HepG2 (cell line): Measurements from ENCODE around the gene RPGR. TPM values are rescaled to one million over a fixed set of nuclear protein-coding genes. Genes with fewer than 3 reads are reported as not detected.

Experiments used
- ATAC-seq: fragments of 200-7000 bp; cut with Tn5 transposase; 3 replicates; pipeline ENCODE4 v1.9.1; 2020; ENCODE audit warnings: mild to moderate bottlenecking, moderate library complexity
- BruUV-seq: library from RNA; stranded (reverse); fragments of 400-500 nt; replicated peaks from 2 replicates; lab custom pipeline; 2021; lab: Mats Ljungman, UMichigan
- CTCF ChIA-PET: fragments of 300-600 bp; formaldehyde crosslinking; extraction: SDS; loops from one replicate; lab custom pipeline; 2021; ENCODE audit warnings: low total read pairs, inconsistent platforms, low intra/inter-chr PET ratio; lab: Yijun Ruan, JAX
- POLR2A ChIA-PET: fragments of 350-600 bp; sonication (Branson Sonifier 250); formaldehyde crosslinking; loops from one replicate; lab custom pipeline; 2020; ENCODE audit warnings: antibody characterized with exemption, inconsistent platforms; lab: Yijun Ruan, JAX
- DNase-seq: peaks from one replicate; pipeline ENCODE4 v3.0.0-alpha.2; 2015; ENCODE audit warnings: low spot score
- FAIRE-seq: peaks from 3 replicates; lab custom pipeline; 2011; peaks lifted over from hg19 to GRCh38; lab: Jason Lieb, UNC
- H2AFZ ChIP-seq: one replicate; pipeline ENCODE4 v1.6.1; 2011; ENCODE audit warnings: low read length, inconsistent platforms
- H3K27ac ChIP-seq: fragments of 300-600 bp; 3 replicates; pipeline ENCODE4 v1.8.0; 2011; ENCODE audit warnings: mixed run types, mild to moderate bottlenecking, mixed read lengths, low read length, inconsistent platforms; ENCODE audit not compliant: insufficient read depth; ENCODE audit errors: extremely low read length
- H3K27me3 ChIP-seq, 2 experiments: fragments of 200-600 bp in 1 of 2; 2 replicates in 1 of 2; 3 replicates in 1 of 2; pipeline versions ENCODE4 v1.6.0 to v1.8.0; 2011; ENCODE audit warnings: low read length in 2 of 2, mild to moderate bottlenecking in 2 of 2, moderate library complexity in 2 of 2, inconsistent platforms in 1 of 2; ENCODE audit not compliant: insufficient read depth in 2 of 2, control insufficient read depth in 1 of 2
- H3K36me3 ChIP-seq, 2 experiments: fragments of 200-600 bp in 1 of 2; replicated peaks in 1 of 2; 2 replicates in 1 of 2; 3 replicates in 1 of 2; pipeline versions ENCODE4 v1.5.1 to v1.8.0; 2011; ENCODE audit warnings: low read length in 2 of 2, inconsistent platforms in 1 of 2; ENCODE audit not compliant: insufficient read depth in 2 of 2, control insufficient read depth in 1 of 2
- H3K4me1 ChIP-seq: 2 replicates; pipeline ENCODE4 v1.5.1; 2012; ENCODE audit warnings: low read length, inconsistent platforms; ENCODE audit not compliant: insufficient read depth
- H3K4me2 ChIP-seq: 2 replicates; pipeline ENCODE4 v1.6.0; 2011; ENCODE audit warnings: low read depth, low read length, inconsistent platforms
- H3K4me3 ChIP-seq, 3 experiments: fragments of 200-600 bp in 1 of 3; sonication (generic), shearing (Covaris generic) in 1 of 3; replicated peaks in 1 of 3; 2 replicates each; pipeline ENCODE4 v1.5.1; 2011 to 2016; ENCODE audit warnings: low read length in 3 of 3, inconsistent platforms in 2 of 3, low read depth in 2 of 3, mild to moderate bottlenecking in 2 of 3, control low read depth in 1 of 3, mixed read lengths in 1 of 3; ENCODE audit not compliant: insufficient read depth in 1 of 3
- H3K79me2 ChIP-seq: one replicate; pipeline ENCODE4 v1.6.1; 2011; ENCODE audit warnings: low read length, inconsistent platforms; ENCODE audit not compliant: insufficient read depth
- H3K9ac ChIP-seq: 2 replicates; pipeline ENCODE4 v1.6.0; 2011; ENCODE audit warnings: mild to moderate bottlenecking, low read depth, low read length, inconsistent platforms; ENCODE audit not compliant: insufficient read depth
- H3K9me3 ChIP-seq: 2 replicates; pipeline ENCODE4 v1.5.1; 2012; ENCODE audit warnings: mild to moderate bottlenecking, low read length
- H4K20me1 ChIP-seq: 2 replicates; pipeline ENCODE4 v1.6.0; 2011; ENCODE audit warnings: inconsistent platforms, mild to moderate bottlenecking, low read length, moderate library complexity; ENCODE audit not compliant: insufficient read depth
- ATF2 ChIP-seq: sonication (generic); formaldehyde crosslinking; IDR thresholded peaks from 2 replicates; pipeline ENCODE4 v1.4.0; 2020; ENCODE audit warnings: missing genetic modification reagents
- CEBPG ChIP-seq: IDR thresholded peaks from 2 replicates; pipeline ENCODE4 v1.6.1; 2016
- EEA1 ChIP-seq: sonication (generic); formaldehyde crosslinking; IDR thresholded peaks from 2 replicates; pipeline ENCODE4 v1.5.1; 2020; ENCODE audit warnings: mild to moderate bottlenecking, missing genetic modification reagents, borderline replicate concordance
- MLXIP ChIP-seq: sonication (generic); formaldehyde crosslinking; IDR thresholded peaks from 2 replicates; pipeline ENCODE4 v1.9.0; 2021; ENCODE audit warnings: missing genetic modification reagents, borderline replicate concordance
- RFXANK ChIP-seq: IDR thresholded peaks from 2 replicates; pipeline ENCODE4 v1.6.1; 2016
- SRF ChIP-seq: IDR thresholded peaks from 2 replicates; pipeline ENCODE4 v1.6.1; 2011; ENCODE audit warnings: mild to moderate bottlenecking, low read depth, low read length, moderate library complexity
- ZNF589 ChIP-seq: sonication (generic); formaldehyde crosslinking; conservative IDR thresholded peaks from 2 replicates; pipeline ENCODE4 v1.8.0; 2022; ENCODE audit warnings: mild to moderate bottlenecking, moderate library complexity, missing genetic modification reagents
- WGBS: methylation state at CpG from one replicate; pipeline ENCODE4 v1.1.6; 2017; ENCODE audit warnings: low lambda C conversion rate; 5-methylcytosine and 5-hydroxymethylcytosine counted together
- in situ Hi-C: cut with HindIII; loops from 2 replicates; pipeline ENCODE4 v1.10.0; 2017; ENCODE audit warnings: low pct_unique_long_range_greater_than_20kb; ENCODE audit not compliant: extremely low pct_ligation_motif_present
- intact Hi-C: fragments of 100-400 bp; cut with micrococcal nuclease; formaldehyde crosslinking; loops from one replicate; pipeline ENCODE4 v1.10.0; 2022; ENCODE audit not compliant: unreplicated experiment
- polyA plus RNA-seq, 8 experiments: library from polyadenylated mRNA; depleted of rRNA in 3 of 8; stranded (reverse) in 7 of 8; unstranded in 1 of 8; fragments of >200 nt; fragmentation: Illumina TruSeq in 4 of 8; extraction: Trizol in 4 of 8; gene quantifications; 2 replicates each; pipeline versions ENCODE4 v1.2.1 to v1.2.3, GENCODE V29; 2011 to 2016; ENCODE audit warnings: low read depth in 4 of 8, missing spikeins in 1 of 8, mixed read lengths in 1 of 8; ENCODE audit not compliant: insufficient read depth in 1 of 8
- total RNA-seq, 5 experiments: library from RNA; depleted of rRNA; stranded (reverse); fragments of >200 nt; fragmentation: Illumina TruSeq; extraction: Trizol; gene quantifications; 2 replicates each; pipeline ENCODE4 v1.2.3, GENCODE V29; 2016; ENCODE audit warnings: low read depth in 1 of 5

Gene RPGR
- total and polyA plus RNA-seq, 2 of the 13 experiments (the other 11 are each of a cell fraction or from before 2014, with no cell fraction given): 2.1 to 12.1 TPM

- H3K4me2 ChIP-seq: no peak overlapping the region
- H3K9ac ChIP-seq: no peak overlapping the region
- H2AFZ ChIP-seq: no peak overlapping the region
- H3K9me3 ChIP-seq: no peaks in the 10 kb centered on the region
- no peak overlapping the region for H3K4me3 ChIP-seq
- POLR2A ChIA-PET: no interaction called here
- intact Hi-C loops: loop anchor here (5.0 kb wide), 1 partner anchor 455 kb away; the partner anchor contains the start of gene MID1IP1
- H3K4me1 ChIP-seq: peaks cover 75% of the 10 kb centered on the region
- H3K79me2 ChIP-seq: no peaks in the 10 kb centered on the region
- BruUV-seq: no TSS peak
- 92% methylated on average over 2 of the region's 2 CpGs for WGBS
- no peaks in the 10 kb centered on the region for H3K36me3 ChIP-seq
- TF ChIP-seq EEA1 (CRISPR knock-in tag) (no peak), RFXANK (CRISPR knock-in tag) (no peak), SRF (0 out of 2 replicates have a peak, but pooled peaks have one; percentile 25), ZNF589 (CRISPR knock-in tag) (no peak), ATF2 (CRISPR knock-in tag) (no peak), CEBPG (CRISPR knock-in tag) (no peak), MLXIP (no peak)
- in situ Hi-C loops: no loop called here
- H4K20me1 ChIP-seq: no peaks in the 10 kb centered on the region
- H3K27me3 ChIP-seq: no peaks in the 10 kb centered on the region
- DNase-seq (no peak), ATAC-seq (no peak), FAIRE-seq (no peak)
- CTCF ChIA-PET: no interaction called here
- no peak overlapping the region for H3K27ac ChIP-seq
These were observed 19.8 kb upstream of the RPGR start for GRCh38 chrX:38347136-38347535.
